ENCODE measurements around the gene MACROD2.

MACROD2 gene

GRCh38 chr20:15578113-15578512, 1582.8 kb downstream of the MACROD2 start:
- DNase-seq: no peak

- no peak for DNase-seq
Observed at GRCh38 chr20:15579688-15580087, 1584.4 kb downstream of the MACROD2 start.

GRCh38 chr20:15582146-15582760, 1586.9 kb downstream of the MACROD2 start:
- DNase-seq: no peak

- DNase-seq: no peak
Observed at GRCh38 chr20:15584507-15584906, 1589.2 kb downstream of the MACROD2 start.

- DNase-seq: no peak
Observed at GRCh38 chr20:15593081-15593480, 1597.8 kb downstream of the MACROD2 start.

GRCh38 chr20:15594158-15594695, 1598.9 kb downstream of the MACROD2 start:
- DNase-seq: no peak

GRCh38 chr20:15596220-15596890, 1601.0 kb downstream of the MACROD2 start:
- DNase-seq: no peak

- DNase-seq: no peak
Observed at GRCh38 chr20:15597306-15597705, 1602.0 kb downstream of the MACROD2 start.

GRCh38 chr20:15599961-15600360, 1604.6 kb downstream of the MACROD2 start:
- DNase-seq: no peak

- DNase-seq: no peak
Observed at GRCh38 chr20:15600565-15600964, 1605.2 kb downstream of the MACROD2 start.

- no peak for DNase-seq
Observed at GRCh38 chr20:15603506-15603905, 1608.2 kb downstream of the MACROD2 start.

GRCh38 chr20:15603978-15604805, 1608.9 kb downstream of the MACROD2 start:
- DNase-seq: no peak

- DNase-seq: no peak
Observed at GRCh38 chr20:15609921-15610320, 1614.6 kb downstream of the MACROD2 start.

GRCh38 chr20:15610787-15611186, 1615.5 kb downstream of the MACROD2 start:
- DNase-seq: no peak

GRCh38 chr20:15611541-15611940, 1616.2 kb downstream of the MACROD2 start:
- no peak for DNase-seq

- DNase-seq: no peak
Observed at GRCh38 chr20:15612198-15612597, 1616.9 kb downstream of the MACROD2 start.

- DNase-seq: no peak
Observed at GRCh38 chr20:15612769-15613168, 1617.5 kb downstream of the MACROD2 start.

- no peak for DNase-seq
Observed at GRCh38 chr20:15613530-15613929, 1618.2 kb downstream of the MACROD2 start.

GRCh38 chr20:15616626-15617025, 1621.3 kb downstream of the MACROD2 start:
- no peak for DNase-seq

GRCh38 chr20:15618110-15618509, 1622.8 kb downstream of the MACROD2 start:
- DNase-seq: no peak

- no peak for DNase-seq
Observed at GRCh38 chr20:15618912-15619311, 1623.6 kb downstream of the MACROD2 start.

- DNase-seq: no peak
Observed at GRCh38 chr20:15619341-15619740, 1624.0 kb downstream of the MACROD2 start.

GRCh38 chr20:15619816-15620215, 1624.5 kb downstream of the MACROD2 start:
- no peak for DNase-seq

GRCh38 chr20:15622368-15622767, 1627.1 kb downstream of the MACROD2 start:
- DNase-seq: no peak
